Neural crest cell (in vitro differentiated cells): ENCODE data around the gene CXorf58. TPM values are rescaled to one million over a fixed set of nuclear protein-coding genes. Genes with fewer than 3 reads are reported as not detected.

Experiments
- DNase-seq: peaks from one replicate; pipeline ENCODE4 v3.0.0; 2021; ENCODE audit warnings: low read depth, mixed read lengths, low spot score
- H3K27ac Mint-ChIP-seq: one replicate; pipeline ENCODE4 v1.8.0; 2021; ENCODE audit warnings: mild to moderate bottlenecking, mixed read lengths; ENCODE audit not compliant: unreplicated experiment
- H3K27me3 Mint-ChIP-seq: 2 replicates; pipeline ENCODE4 v1.8.0; 2021; ENCODE audit warnings: low read depth, mild to moderate bottlenecking, mixed read lengths
- H3K36me3 Mint-ChIP-seq: 2 replicates; pipeline ENCODE4 v1.8.0; 2021; ENCODE audit warnings: low read depth, mild to moderate bottlenecking, mixed read lengths
- H3K4me1 Mint-ChIP-seq: 2 replicates; pipeline ENCODE4 v1.8.0; 2021; ENCODE audit warnings: mixed read lengths
- H3K4me3 Mint-ChIP-seq: one replicate; pipeline ENCODE4 v1.8.0; 2021; ENCODE audit warnings: mild to moderate bottlenecking, mixed read lengths
- H3K9me3 Mint-ChIP-seq: 2 replicates; pipeline ENCODE4 v1.8.0; 2021; ENCODE audit warnings: mixed read lengths
- CTCF ChIP-seq: fragments of 200-600 bp; sonication (generic); conservative IDR thresholded peaks from 2 replicates; pipeline ENCODE4 v1.5.0; 2021; ENCODE audit warnings: antibody characterized with exemption, mild to moderate bottlenecking
- total RNA-seq: library from RNA; stranded (reverse); gene quantifications from 2 replicates; pipeline ENCODE4 v1.2.1, GENCODE V29; 2021

Gene CXorf58
- total RNA-seq, 1 donor from 2014 or later, result 0.26 TPM

- no peak for TF ChIP-seq CTCF
- Mint-ChIP-seq H3K4me1 (no peaks in the 10 kb centered on the region), H3K9me3 (no peaks in the 10 kb centered on the region), H3K36me3 (no peaks in the 10 kb centered on the region), H3K27ac (no peak overlapping the region), H3K27me3 (no peaks in the 10 kb centered on the region), H3K4me3 (no peak overlapping the region)
- DNase-seq, result no peak
Observed at GRCh38 chrX:23919148-23919547, 11.3 kb downstream of the CXorf58 start.

- TF ChIP-seq CTCF, result no peak
- Mint-ChIP-seq H3K4me3 (no peak overlapping the region), H3K9me3 (no peaks in the 10 kb centered on the region), H3K4me1 (no peaks in the 10 kb centered on the region), H3K27ac (no peak overlapping the region), H3K27me3 (no peaks in the 10 kb centered on the region), H3K36me3 (no peaks in the 10 kb centered on the region)
- no peak for DNase-seq
Observed at GRCh38 chrX:23919706-23920320, 12.0 kb downstream of the CXorf58 start.

- Mint-ChIP-seq H3K4me3 (no peak overlapping the region), H3K9me3 (no peaks in the 10 kb centered on the region), H3K27ac (no peak overlapping the region), H3K4me1 (no peaks in the 10 kb centered on the region), H3K27me3 (no peaks in the 10 kb centered on the region), H3K36me3 (no peaks in the 10 kb centered on the region)
- no peak for DNase-seq
- no peak for TF ChIP-seq CTCF
Observed at GRCh38 chrX:23926015-23926414, 18.2 kb downstream of the CXorf58 start.

GRCh38 chrX:23930894-23931604 lies 23.2 kb downstream of the CXorf58 start:
- Mint-ChIP-seq H3K4me1 (no peaks in the 10 kb centered on the region), H3K27me3 (no peaks in the 10 kb centered on the region), H3K4me3 (no peak overlapping the region), H3K27ac (no peak overlapping the region), H3K36me3 (no peaks in the 10 kb centered on the region), H3K9me3 (no peaks in the 10 kb centered on the region)
- no peak for TF ChIP-seq CTCF
- DNase-seq, result no peak

GRCh38 chrX:23932046-23932445 lies 24.2 kb downstream of the CXorf58 start:
- H3K9me3 Mint-ChIP-seq, result no peaks in the 10 kb centered on the region
- no peaks in the 10 kb centered on the region for H3K36me3 Mint-ChIP-seq
- H3K27me3 Mint-ChIP-seq, result no peaks in the 10 kb centered on the region
- DNase-seq, result no peak
- H3K4me3 Mint-ChIP-seq, result no peak overlapping the region
- TF ChIP-seq CTCF, result no peak
- no peaks in the 10 kb centered on the region for H3K4me1 Mint-ChIP-seq
- H3K27ac Mint-ChIP-seq, result no peak overlapping the region
